Measurements from ENCODE around the gene ELOVL6. TPM values are rescaled to one million over a fixed set of nuclear protein-coding genes. Genes with fewer than 3 reads are reported as not detected.

Gene ELOVL6
- total and polyA plus RNA-seq, 9 of the 15 experiments (the other 6 are each of a cell fraction or from before 2014, with no cell fraction given), result 18.3 to 82.6 (median 46.0) TPM

- TF ChIP-seq TAF7 (tag; IDR thresholded peaks at IDR 0.05), result peak; percentile 49; the same call in 1 of the 2 replicates
- no peak for TF ChIP-seq BMI1 (IDR thresholded peaks at IDR 0.05; ENCODE audit: low read length)
- no peak for TF ChIP-seq CHD4 (IDR thresholded peaks at IDR 0.05; ENCODE audit: insufficient read depth, insufficient replicate concordance, low read depth, low read length, poor library complexity, severe bottlenecking)
- TF ChIP-seq MEIS2 (IDR thresholded peaks at IDR 0.05; ENCODE audit: partially characterized antibody), result peak; percentile 62
- TF ChIP-seq FOXP1 (CRISPR knock-in tag; IDR thresholded peaks at IDR 0.05), result peak; percentile 83
- no peak for TF ChIP-seq PRMT5 (CRISPR knock-in tag; IDR thresholded peaks at IDR 0.05)
- 0 out of 2 replicates have a peak, but pooled peaks have one; percentile 28 for TF ChIP-seq SAFB (IDR thresholded peaks at IDR 0.05; ENCODE audit: borderline replicate concordance, low read depth, low read length)
- no peak for TF ChIP-seq ZZZ3 (IDR thresholded peaks at IDR 0.05)
- TF ChIP-seq ILF3 (IDR thresholded peaks at IDR 0.05; ENCODE audit: borderline replicate concordance), result no peak
- no peak for TF ChIP-seq SREBF2 (CRISPR knock-in tag; IDR thresholded peaks at IDR 0.05)
- TF ChIP-seq PCBP1 (IDR thresholded peaks at IDR 0.05; ENCODE audit: low read depth, low read length, poor library complexity, severe bottlenecking), result no peak
- no peak for TF ChIP-seq RFX1 (IDR thresholded peaks at IDR 0.05)
- TF ChIP-seq ZNF274 (IDR thresholded peaks at IDR 0.05; ENCODE audit: borderline replicate concordance, low read depth, low read length), result no peak
- TF ChIP-seq AFF4 (CRISPR knock-in tag; IDR thresholded peaks at IDR 0.05), result no peak; the same call in 1 of the 2 replicates
- TF ChIP-seq YBX1 (IDR thresholded peaks at IDR 0.05), result no peak
- TF ChIP-seq POLR2G (IDR thresholded peaks at IDR 0.05; ENCODE audit: low read depth, low read length), result peak; percentile 83
- no peak; the same call in 1 of the 2 replicates for TF ChIP-seq MYBL2 (IDR thresholded peaks at IDR 0.05; ENCODE audit: low read depth)
- no peak for TF ChIP-seq MYBL2 (CRISPR knock-in tag; IDR thresholded peaks at IDR 0.05; ENCODE audit: borderline replicate concordance)
- TF ChIP-seq ZKSCAN1 (IDR thresholded peaks at IDR 0.05; ENCODE audit: low read depth, low read length), result no peak
- TF ChIP-seq FOSL1 (tag; conservative IDR thresholded peaks at IDR 0.05), result no peak
- TF ChIP-seq EP300 (IDR thresholded peaks at IDR 0.05; ENCODE audit: low read length), result peak; percentile 78
- no peak for TF ChIP-seq HNRNPL (IDR thresholded peaks at IDR 0.05; ENCODE audit: low read depth, low read length)
- TF ChIP-seq MED1 (CRISPR knock-in tag; IDR thresholded peaks at IDR 0.05; ENCODE audit: borderline replicate concordance), result no peak
- peak; percentile 83 for TF ChIP-seq RBFOX2 (IDR thresholded peaks at IDR 0.05; ENCODE audit: low read depth, low read length)
- no peak for TF ChIP-seq ZNF785 (CRISPR knock-in tag; IDR thresholded peaks at IDR 0.05)
- no peak for TF ChIP-seq TSC22D4 (tag; IDR thresholded peaks at IDR 0.05)
- TF ChIP-seq ILK (tag; IDR thresholded peaks at IDR 0.05; ENCODE audit: borderline replicate concordance, low read depth), result no peak
Observed at GRCh38 chr4:110198435-110199416, at the start of gene ELOVL6 (continued).
